ENCODE data around the gene FBLN5. TPM values are rescaled to one million over a fixed set of nuclear protein-coding genes. Genes with fewer than 3 reads are reported as not detected.

The FBLN5 gene
- total and polyA plus RNA-seq, 2 donors (not counting 3 experiments of a cell fraction or from before 2014, with no cell fraction given) = 27.6 to 33.1 TPM

- Histone ChIP-seq H4K20me1 (replicated peaks; ENCODE audit: control insufficient read depth, extremely low read depth, insufficient read depth, low read length) (no peaks in the 10 kb centered on the region), H3K9ac (replicated peaks; ENCODE audit: extremely low read depth, insufficient read depth, low read length) (no peak overlapping the region), H3K4me1 (ENCODE audit: control insufficient read depth, extremely low read depth, insufficient read depth, low read length) (no peaks in the 10 kb centered on the region), H3K27ac (ENCODE audit: insufficient read depth, low read depth, low read length) (no peak overlapping the region), H2AFZ (ENCODE audit: low read depth, low read length) (no peak overlapping the region), H3K36me3 (ENCODE audit: control insufficient read depth in 2 of 2, extremely low read depth in 1 of 2, insufficient read depth in 2 of 2, low read length in 2 of 2) (no peaks in the 10 kb centered on the region), H3K9me3 (replicated peaks; ENCODE audit: control insufficient read depth, insufficient read depth, low read length) (no peaks in the 10 kb centered on the region), H3K27me3 (ENCODE audit: control insufficient read depth in 2 of 2, insufficient read depth in 2 of 2, low read length in 2 of 2) (no peaks in the 10 kb centered on the region), H3K79me2 (ENCODE audit: control insufficient read depth, insufficient read depth, low read length) (no peaks in the 10 kb centered on the region), H3K9me1 (replicated peaks; ENCODE audit: control insufficient read depth, extremely low read depth, insufficient read depth, low read length) (no peaks in the 10 kb centered on the region), H3K4me2 (ENCODE audit: insufficient read depth, low read length) (no peak overlapping the region), H3K4me3 (replicated peaks in 1 of 3; ENCODE audit: insufficient read depth in 1 of 3, low read depth in 1 of 3, low read length in 3 of 3) (no peak overlapping the region)
- POLR2A ChIA-PET = no interaction called here
- CTCF ChIA-PET = interaction anchor here (0.9 kb wide), 1 partner anchor 10 kb away, joined by 3 read pairs; no protein-coding TSS in a partner anchor
- no TSS peak for BruUV-seq (replicated peaks)
- intact Hi-C loops (cut with micrococcal nuclease) = no loop called here
- dilution Hi-C loops (cut with MboI; ENCODE audit: extremely low pct_ligation_motif_present, low sequenced_read_pairs) = no loop called here
- no peak for FAIRE-seq
- no peak for DNase-seq (ENCODE audit: low read depth, low spot score)
- TF ChIP-seq CTCF (IDR thresholded peaks at IDR 0.05; ENCODE audit: extremely low read depth in 1 of 2, insufficient read depth in 1 of 2, low read depth in 1 of 2, low read length in 2 of 2) (no peak), JUN (IDR thresholded peaks at IDR 0.05; ENCODE audit: borderline replicate concordance, insufficient read depth, insufficient read length, low read depth) (no peak), EZH2 (IDR thresholded peaks at IDR 0.05; ENCODE audit: borderline replicate concordance, low read depth, low read length, severe bottlenecking) (no peak), POLR2AphosphoS5 (IDR thresholded peaks at IDR 0.05; ENCODE audit: insufficient read depth, low read depth, low read length) (no peak), GATA2 (IDR thresholded peaks at IDR 0.05; ENCODE audit: insufficient read depth, insufficient read length, low read depth, low read length) (no peak), MAX (IDR thresholded peaks at IDR 0.05; ENCODE audit: insufficient read depth, insufficient read length) (no peak), FOS (IDR thresholded peaks at IDR 0.05; ENCODE audit: borderline replicate concordance, insufficient read depth, low read length) (no peak), POLR2A (IDR thresholded peaks at IDR 0.05; ENCODE audit: low read depth, low read length) (no peak), MYC (IDR thresholded peaks at IDR 0.05; ENCODE audit: low read depth, low read length) (no peak)
Measured at GRCh38 chr14:91935586-91935985, 11.9 kb downstream of the FBLN5 start.

Measured in endothelial cell of umbilical vein (primary cell).